ENCODE measurements around the gene FAM117B.

DNA sequence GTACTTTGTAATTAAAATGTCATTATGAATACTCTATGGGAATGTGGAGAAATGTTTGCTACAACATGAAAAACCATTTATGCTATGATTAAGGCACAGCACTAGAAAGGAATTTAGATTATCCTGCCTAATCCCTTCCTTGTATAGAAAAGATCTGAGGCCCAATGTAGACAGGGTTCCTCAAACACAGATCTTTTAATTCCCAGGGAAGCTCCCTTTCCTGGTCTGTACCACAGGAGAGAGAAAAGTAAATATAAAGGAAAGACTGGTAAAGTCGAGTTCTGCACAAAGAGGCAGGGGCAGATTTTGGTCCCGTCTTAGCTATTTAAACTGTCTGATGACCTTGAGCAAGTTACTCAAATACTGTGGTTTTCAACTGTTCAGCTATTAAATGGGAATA lies 152.1 kb downstream of the FAM117B start:
- TF ChIP-seq EP300 (IDR thresholded peaks at IDR 0.05) = no peak
- TF ChIP-seq KDM1A (IDR thresholded peaks at IDR 0.05; ENCODE audit: low read depth) = no peak
- TF ChIP-seq, protein P1, sequence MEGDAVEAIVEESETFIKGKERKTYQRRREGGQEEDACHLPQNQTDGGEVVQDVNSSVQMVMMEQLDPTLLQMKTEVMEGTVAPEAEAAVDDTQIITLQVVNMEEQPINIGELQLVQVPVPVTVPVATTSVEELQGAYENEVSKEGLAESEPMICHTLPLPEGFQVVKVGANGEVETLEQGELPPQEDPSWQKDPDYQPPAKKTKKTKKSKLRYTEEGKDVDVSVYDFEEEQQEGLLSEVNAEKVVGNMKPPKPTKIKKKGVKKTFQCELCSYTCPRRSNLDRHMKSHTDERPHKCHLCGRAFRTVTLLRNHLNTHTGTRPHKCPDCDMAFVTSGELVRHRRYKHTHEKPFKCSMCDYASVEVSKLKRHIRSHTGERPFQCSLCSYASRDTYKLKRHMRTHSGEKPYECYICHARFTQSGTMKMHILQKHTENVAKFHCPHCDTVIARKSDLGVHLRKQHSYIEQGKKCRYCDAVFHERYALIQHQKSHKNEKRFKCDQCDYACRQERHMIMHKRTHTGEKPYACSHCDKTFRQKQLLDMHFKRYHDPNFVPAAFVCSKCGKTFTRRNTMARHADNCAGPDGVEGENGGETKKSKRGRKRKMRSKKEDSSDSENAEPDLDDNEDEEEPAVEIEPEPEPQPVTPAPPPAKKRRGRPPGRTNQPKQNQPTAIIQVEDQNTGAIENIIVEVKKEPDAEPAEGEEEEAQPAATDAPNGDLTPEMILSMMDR (IDR thresholded peaks at IDR 0.05) = no peak
- TF ChIP-seq MAX (IDR thresholded peaks at IDR 0.05) = no peak
- TF ChIP-seq POLR2AphosphoS2 (conservative IDR thresholded peaks at IDR 0.05; ENCODE audit: low read length) = no peak
- no peak for TF ChIP-seq POLR2A (IDR thresholded peaks at IDR 0.05; ENCODE audit: low read length)
